HUES6 (cell line): Measurements from ENCODE around the gene CD6.

Experiments used
- H3K27ac ChIP-seq: 2 replicates; pipeline ENCODE4 v1.7.0; 2013; ENCODE audit warnings: low read depth, mild to moderate bottlenecking, low read length, inconsistent platforms
- H3K27me3 ChIP-seq: 2 replicates; pipeline ENCODE4 v1.6.1; 2013; ENCODE audit warnings: low read length; ENCODE audit not compliant: control insufficient read depth, insufficient read depth
- H3K36me3 ChIP-seq: 2 replicates; pipeline ENCODE4 v1.6.1; 2013; ENCODE audit warnings: low read length; ENCODE audit not compliant: control insufficient read depth, insufficient read depth
- H3K4me1 ChIP-seq: 2 replicates; pipeline ENCODE4 v1.6.1; 2013; ENCODE audit warnings: low read length; ENCODE audit not compliant: control insufficient read depth, insufficient read depth
- H3K4me3 ChIP-seq: 2 replicates; pipeline ENCODE4 v1.5.1; 2013; ENCODE audit warnings: low read depth, low read length
- H3K9ac ChIP-seq: one replicate; pipeline ENCODE4 v1.6.1; 2013; ENCODE audit warnings: mild to moderate bottlenecking, low read length
- H3K9me3 ChIP-seq: 2 replicates; pipeline ENCODE4 v1.6.1; 2013; ENCODE audit warnings: low read depth, low read length; ENCODE audit not compliant: control insufficient read depth, insufficient read depth

CD6 gene

DNA sequence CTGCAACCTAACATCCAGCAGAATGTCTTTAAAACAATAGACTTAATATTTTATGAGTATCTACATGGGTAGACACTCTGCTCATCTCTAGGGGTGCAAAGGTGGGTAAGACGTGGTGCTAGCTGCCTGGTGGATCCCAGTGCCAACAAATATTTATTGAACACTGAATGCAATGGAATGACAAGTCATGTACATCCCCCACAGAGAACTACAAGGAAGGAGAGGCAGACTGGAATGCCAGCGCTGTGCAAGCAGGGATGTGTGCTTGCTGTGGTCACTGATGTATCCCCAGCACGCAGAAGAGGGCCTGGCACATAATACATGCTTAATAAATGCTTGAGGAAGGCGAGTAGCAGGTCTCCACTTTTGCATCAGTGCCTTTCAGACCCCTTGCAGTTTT, 61.9 kb downstream of the CD6 start:
- no peak overlapping the region for H3K4me3 ChIP-seq
- no peaks in the 10 kb centered on the region for H3K36me3 ChIP-seq
- H3K4me1 ChIP-seq = no peaks in the 10 kb centered on the region
- H3K27ac ChIP-seq = no peak overlapping the region
- H3K9me3 ChIP-seq = no peaks in the 10 kb centered on the region
- peaks cover 3% of the 10 kb centered on the region; the same call in 1 of the 2 replicates for H3K27me3 ChIP-seq
- H3K9ac ChIP-seq = no peak overlapping the region

DNA sequence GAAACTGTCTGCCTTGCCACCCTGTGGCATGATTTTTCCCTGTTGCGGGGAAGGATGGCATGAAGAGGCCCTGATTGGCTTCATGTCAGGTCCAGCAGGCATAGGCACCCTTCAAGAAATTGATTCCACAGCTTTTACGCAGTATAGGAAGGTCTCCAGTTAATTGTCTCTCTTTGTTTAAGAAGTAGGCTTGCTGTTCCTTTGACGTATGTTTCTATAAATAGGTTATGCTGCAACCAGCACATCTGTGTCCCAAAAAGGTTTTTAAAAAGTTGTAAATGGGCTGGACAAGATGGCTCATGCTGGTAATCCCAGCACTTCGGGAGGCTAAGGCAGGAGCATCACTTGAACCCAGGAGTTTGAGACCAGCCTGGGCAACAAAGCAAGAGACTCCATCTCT, 62.6 kb downstream of the CD6 start:
- Histone ChIP-seq H3K36me3 (no peaks in the 10 kb centered on the region), H3K9me3 (no peaks in the 10 kb centered on the region), H3K9ac (no peak overlapping the region), H3K4me3 (no peak overlapping the region), H3K4me1 (no peaks in the 10 kb centered on the region), H3K27me3 (peaks cover 3% of the 10 kb centered on the region; the same call in 1 of the 2 replicates), H3K27ac (no peak overlapping the region)

DNA sequence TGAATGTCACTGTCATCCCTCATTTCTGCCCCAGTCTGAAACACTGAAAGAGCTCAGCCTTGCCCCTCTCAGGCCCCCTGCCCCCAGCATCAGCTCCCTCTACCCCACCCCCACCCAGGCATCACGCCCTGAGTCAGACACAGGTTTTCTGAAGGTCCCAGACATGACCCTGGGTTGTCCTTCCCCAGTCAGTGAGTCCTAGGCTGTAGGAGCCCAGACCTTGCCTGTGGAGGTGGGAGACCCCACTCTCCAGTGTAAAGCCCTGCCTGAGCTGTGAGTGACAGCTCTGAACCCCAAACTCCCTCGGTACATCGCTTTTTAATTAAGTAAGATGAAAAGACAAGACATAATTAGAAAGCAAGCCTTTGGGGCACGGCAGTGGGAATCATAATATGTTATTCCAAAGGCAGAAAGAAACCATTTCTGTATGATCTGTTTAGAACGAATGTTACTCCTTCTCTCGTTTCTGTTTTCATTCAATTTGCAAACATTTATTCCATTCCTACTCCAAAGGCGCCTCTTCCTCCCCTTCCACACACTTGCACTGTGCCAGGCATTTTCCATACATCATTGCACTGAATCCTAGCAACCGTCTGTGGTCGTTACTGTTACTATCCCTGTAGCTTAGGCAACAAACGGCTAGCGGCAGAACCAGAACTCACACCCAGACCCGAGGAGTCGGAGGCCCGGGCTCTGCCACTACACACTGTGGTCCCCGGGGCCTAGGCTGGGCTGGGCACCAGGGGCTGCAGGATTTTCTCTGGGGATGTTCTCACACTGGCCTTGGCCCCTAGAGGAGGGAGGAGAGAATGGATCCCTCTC, 63.4 kb downstream of the CD6 start:
- Histone ChIP-seq H3K4me1 (no peaks in the 10 kb centered on the region), H3K4me3 (no peak overlapping the region), H3K27ac (no peak overlapping the region), H3K36me3 (no peaks in the 10 kb centered on the region), H3K27me3 (peaks cover 3% of the 10 kb centered on the region; the same call in 1 of the 2 replicates), H3K9ac (no peak overlapping the region), H3K9me3 (no peaks in the 10 kb centered on the region)

DNA sequence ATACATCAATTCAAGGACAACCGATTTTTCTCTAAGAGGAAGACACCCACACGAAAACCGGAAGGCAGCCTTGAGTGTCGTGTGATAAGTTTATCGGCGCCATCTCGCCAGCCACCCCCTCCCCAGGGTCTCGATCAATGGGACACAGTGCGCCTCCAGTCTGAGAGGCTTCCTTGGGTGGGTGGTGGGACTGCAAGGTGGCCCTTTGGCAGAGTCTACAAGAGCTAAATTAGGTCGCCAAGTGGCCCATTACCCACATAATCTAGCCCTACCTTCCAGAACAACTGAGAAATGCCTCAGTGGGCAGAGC, 64.0 kb downstream of the CD6 start:
- Histone ChIP-seq H3K9me3 (no peaks in the 10 kb centered on the region), H3K4me1 (no peaks in the 10 kb centered on the region), H3K9ac (no peak overlapping the region), H3K4me3 (no peak overlapping the region), H3K27me3 (peaks cover 3% of the 10 kb centered on the region; the same call in 1 of the 2 replicates), H3K27ac (no peak overlapping the region), H3K36me3 (no peaks in the 10 kb centered on the region)

DNA sequence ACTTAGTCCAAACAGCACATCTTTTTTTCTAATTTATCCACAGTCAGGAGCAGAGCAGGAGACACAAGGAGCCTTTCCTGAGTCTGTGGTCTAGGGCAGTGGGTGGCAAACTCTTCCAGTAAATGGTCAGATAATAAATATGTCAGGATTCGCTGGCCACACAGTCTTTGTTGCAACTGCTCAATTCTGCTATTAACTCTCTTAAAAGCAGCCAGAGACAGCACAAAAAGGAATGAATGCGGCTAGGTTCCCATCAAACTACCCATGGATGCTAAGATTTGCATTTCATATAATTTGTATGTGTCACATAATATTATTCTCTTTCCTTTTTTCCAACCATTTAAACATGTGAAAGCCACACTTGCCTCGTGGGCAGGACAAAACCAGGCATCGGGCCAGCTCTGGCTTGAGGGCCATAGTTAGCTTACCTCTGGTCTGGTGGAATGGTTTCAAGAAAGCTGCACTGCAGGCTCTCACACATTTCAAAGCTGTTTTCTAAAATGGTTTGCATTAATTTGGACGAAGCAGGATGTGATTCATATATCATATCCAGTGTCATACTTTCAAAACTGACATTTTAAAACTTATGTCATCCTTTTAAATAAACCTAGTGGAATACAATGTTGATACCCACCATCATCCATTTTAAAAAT, 66.1 kb downstream of the CD6 start:
- Histone ChIP-seq H3K27me3 (peaks cover 3% of the 10 kb centered on the region; the same call in 1 of the 2 replicates), H3K4me1 (peaks cover 8% of the 10 kb centered on the region), H3K27ac (no peak overlapping the region), H3K9me3 (no peaks in the 10 kb centered on the region), H3K4me3 (no peak overlapping the region), H3K36me3 (no peaks in the 10 kb centered on the region), H3K9ac (no peak overlapping the region)

DNA sequence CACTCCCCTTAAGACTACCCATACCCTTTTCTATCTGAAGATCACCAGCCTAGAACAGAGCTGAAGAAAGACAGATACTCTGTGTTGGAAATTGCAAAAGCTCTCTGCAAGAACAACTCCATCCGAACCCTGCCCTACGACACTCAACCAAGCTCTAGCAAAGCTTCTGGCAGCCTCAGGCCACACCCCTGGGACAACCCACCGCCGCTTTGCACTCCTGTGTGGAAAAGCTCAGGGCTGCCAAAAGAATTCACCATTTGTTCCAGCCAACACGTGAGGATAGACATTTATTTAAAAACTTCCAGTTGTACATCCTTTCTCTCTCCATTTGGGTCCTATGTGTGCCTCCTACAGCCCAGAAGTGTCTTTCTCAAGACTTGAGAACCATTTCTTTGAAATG, 68.4 kb downstream of the CD6 start:
- Histone ChIP-seq H3K9ac (no peak overlapping the region), H3K27me3 (no peaks in the 10 kb centered on the region), H3K9me3 (no peaks in the 10 kb centered on the region), H3K4me3 (no peak overlapping the region), H3K27ac (no peak overlapping the region), H3K36me3 (no peaks in the 10 kb centered on the region), H3K4me1 (peaks cover 8% of the 10 kb centered on the region)

DNA sequence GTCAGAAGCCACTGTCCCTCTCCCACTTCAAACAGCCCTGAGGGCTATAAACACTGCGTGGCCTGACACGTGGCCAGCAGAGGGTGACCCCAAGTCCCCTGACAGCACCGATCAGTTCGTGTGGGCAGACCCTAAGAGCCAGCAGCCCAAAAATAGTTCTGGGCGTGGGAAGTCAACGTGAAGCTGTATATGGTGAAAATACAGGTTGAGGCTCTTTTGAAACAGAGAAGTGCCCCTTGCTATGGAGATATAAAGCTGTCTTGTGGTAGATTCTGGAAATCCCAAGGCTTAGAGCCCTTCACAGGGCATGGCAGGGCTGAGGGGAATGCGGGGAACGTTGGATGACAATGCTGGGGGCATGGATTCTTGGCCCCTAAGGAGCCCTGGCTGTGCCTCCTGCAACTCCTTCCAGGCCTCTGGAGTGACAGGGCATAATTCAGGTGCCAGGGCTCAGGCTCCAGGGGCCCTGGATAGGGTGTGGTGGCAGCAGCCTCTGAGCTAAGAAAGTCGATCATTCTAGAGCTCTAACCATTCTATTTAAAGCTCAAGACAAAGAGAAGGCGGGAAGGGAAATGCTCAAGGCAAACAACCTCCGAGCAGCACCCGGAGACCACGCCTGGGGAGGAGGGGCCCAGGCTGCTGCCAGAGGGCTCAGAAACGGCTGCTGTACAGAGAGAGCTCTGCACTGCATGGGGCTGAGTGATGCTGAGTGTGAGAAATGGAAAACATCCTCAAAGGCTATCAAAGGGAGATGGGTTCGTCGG, 70.5 kb downstream of the CD6 start:
- H3K27ac ChIP-seq = no peak overlapping the region
- H3K36me3 ChIP-seq = no peaks in the 10 kb centered on the region
- H3K9ac ChIP-seq = no peak overlapping the region
- H3K4me3 ChIP-seq = no peak overlapping the region
- H3K27me3 ChIP-seq = peaks cover 2% of the 10 kb centered on the region; the same call in 1 of the 2 replicates
- peaks cover 8% of the 10 kb centered on the region for H3K4me1 ChIP-seq
- H3K9me3 ChIP-seq = no peaks in the 10 kb centered on the region

DNA sequence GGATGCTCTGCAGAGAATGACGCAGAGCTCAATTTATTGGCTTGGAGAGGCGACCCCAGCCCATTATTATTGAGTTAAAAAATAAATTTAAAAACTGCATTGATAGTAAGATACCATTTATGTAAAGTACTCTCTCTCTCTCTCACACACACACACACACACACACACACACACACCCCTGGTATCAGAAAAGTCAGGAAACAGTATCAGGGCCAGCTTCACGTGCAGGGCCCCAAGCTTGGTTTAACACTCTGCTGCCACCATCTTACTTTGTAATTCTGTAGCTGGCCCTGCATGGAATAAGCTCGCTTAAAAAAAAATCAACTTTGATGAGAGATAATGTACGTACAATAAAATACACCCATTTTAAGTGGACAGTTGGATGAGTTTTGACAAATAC, 71.1 kb downstream of the CD6 start:
- H3K4me1 ChIP-seq = peaks cover 8% of the 10 kb centered on the region
- no peaks in the 10 kb centered on the region for H3K9me3 ChIP-seq
- no peak overlapping the region for H3K27ac ChIP-seq
- H3K4me3 ChIP-seq = no peak overlapping the region
- H3K36me3 ChIP-seq = no peaks in the 10 kb centered on the region
- peaks cover 6% of the 10 kb centered on the region; the same call in 1 of the 2 replicates for H3K27me3 ChIP-seq
- no peak overlapping the region for H3K9ac ChIP-seq

DNA sequence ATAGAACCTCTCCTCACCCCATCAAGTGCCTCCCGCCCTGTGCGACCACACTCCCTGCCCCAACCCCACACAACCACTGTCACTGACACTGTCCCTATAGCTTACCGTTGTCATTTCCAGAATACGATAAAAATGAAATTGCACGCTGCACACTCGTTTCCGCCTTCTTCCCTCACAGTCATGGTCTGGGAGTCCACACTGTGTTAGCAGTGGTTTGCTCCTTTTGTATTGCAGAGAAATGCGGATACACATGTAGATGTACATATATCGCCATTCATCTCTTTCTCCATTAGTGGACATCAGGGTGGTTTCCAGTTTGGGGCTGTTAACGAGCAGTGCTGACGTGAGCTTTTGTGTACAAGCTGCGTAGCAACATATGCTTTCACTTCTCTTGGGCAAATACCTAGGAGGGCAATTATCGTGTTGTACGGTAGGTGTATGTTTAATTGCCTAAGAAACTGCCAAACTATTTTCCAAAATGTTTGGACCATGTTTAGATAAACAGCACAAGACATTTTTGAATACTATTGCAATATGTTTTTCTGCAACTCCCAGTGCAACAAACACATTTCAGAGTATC, 71.6 kb downstream of the CD6 start:
- Histone ChIP-seq H3K36me3 (no peaks in the 10 kb centered on the region), H3K4me1 (peaks cover 8% of the 10 kb centered on the region), H3K27me3 (peaks cover 9% of the 10 kb centered on the region; the same call in 1 of the 2 replicates), H3K9ac (no peak overlapping the region), H3K9me3 (no peaks in the 10 kb centered on the region), H3K4me3 (no peak overlapping the region), H3K27ac (no peak overlapping the region)

DNA sequence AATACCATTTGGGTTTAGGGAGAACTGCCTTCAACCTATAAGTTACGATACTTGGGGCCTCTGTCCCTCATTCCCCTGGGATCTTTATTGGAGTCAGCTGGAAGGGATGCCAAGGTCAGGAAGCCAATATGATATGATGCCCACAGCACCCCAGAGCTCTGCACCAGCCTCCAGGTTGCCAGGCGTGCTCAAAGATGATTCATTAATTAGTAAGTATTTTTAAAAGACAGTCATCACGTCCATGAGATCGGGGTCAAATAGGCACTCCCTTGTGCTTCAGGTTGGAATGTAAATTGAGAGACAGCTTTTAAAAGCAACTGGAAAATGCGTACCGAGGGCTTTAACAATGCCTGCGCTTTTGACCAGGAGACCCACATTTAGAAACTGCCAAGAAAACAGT, 73.8 kb downstream of the CD6 start:
- Histone ChIP-seq H3K36me3 (no peaks in the 10 kb centered on the region), H3K27ac (no peak overlapping the region), H3K4me1 (peaks cover 8% of the 10 kb centered on the region), H3K9ac (no peak overlapping the region), H3K4me3 (no peak overlapping the region), H3K27me3 (peaks cover 18% of the 10 kb centered on the region; the same call in 1 of the 2 replicates), H3K9me3 (no peaks in the 10 kb centered on the region)
